D721Med (cell line): Measurements from ENCODE around the gene ANKS4B.
"Not testable (repeated sequence)": the region's sequence is repeated elsewhere in the genome, so short reads cannot be mapped to it uniquely, and the experiment has no call there.

Source experiments
- DNase-seq: peaks from one replicate; pipeline ENCODE4 v3.0.0; 2011; ENCODE audit warnings: low spot score; ENCODE audit not compliant: insufficient read length
- FAIRE-seq: peaks from 2 replicates; lab custom pipeline; 2011; peaks lifted over from hg19 to GRCh38; lab: Jason Lieb, UNC
- TF ChIP-seq, protein P1 (sequence below): IDR thresholded peaks from 2 replicates; pipeline ENCODE4 v1.5.1; 2012; ENCODE audit warnings: mild to moderate bottlenecking, control low read depth; ENCODE audit not compliant: insufficient read depth; ENCODE audit errors: missing control alignments

ANKS4B gene

DNA sequence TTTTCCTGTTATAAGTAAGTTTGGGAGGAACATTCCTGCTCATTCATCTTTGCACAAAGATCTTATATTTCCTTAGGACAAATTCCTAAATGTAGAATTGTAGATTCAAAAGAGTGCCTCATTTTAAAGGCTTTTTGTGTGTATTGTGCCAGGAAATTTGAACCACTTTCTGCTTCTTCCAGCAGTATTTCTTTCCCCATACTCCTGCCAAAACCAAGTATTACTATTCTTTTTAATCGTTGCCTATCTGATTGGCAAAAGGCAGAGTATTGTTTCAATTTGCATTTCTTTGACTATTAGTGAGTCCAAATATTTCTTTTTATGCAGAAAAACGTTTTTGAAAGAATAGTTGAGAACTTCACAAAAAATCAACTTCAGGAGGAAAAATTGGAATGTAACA is 9.3 kb downstream of the ANKS4B start:
- TF ChIP-seq, protein P1, sequence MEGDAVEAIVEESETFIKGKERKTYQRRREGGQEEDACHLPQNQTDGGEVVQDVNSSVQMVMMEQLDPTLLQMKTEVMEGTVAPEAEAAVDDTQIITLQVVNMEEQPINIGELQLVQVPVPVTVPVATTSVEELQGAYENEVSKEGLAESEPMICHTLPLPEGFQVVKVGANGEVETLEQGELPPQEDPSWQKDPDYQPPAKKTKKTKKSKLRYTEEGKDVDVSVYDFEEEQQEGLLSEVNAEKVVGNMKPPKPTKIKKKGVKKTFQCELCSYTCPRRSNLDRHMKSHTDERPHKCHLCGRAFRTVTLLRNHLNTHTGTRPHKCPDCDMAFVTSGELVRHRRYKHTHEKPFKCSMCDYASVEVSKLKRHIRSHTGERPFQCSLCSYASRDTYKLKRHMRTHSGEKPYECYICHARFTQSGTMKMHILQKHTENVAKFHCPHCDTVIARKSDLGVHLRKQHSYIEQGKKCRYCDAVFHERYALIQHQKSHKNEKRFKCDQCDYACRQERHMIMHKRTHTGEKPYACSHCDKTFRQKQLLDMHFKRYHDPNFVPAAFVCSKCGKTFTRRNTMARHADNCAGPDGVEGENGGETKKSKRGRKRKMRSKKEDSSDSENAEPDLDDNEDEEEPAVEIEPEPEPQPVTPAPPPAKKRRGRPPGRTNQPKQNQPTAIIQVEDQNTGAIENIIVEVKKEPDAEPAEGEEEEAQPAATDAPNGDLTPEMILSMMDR, result no peak
- no peak for DNase-seq
- no peak for FAIRE-seq

DNA sequence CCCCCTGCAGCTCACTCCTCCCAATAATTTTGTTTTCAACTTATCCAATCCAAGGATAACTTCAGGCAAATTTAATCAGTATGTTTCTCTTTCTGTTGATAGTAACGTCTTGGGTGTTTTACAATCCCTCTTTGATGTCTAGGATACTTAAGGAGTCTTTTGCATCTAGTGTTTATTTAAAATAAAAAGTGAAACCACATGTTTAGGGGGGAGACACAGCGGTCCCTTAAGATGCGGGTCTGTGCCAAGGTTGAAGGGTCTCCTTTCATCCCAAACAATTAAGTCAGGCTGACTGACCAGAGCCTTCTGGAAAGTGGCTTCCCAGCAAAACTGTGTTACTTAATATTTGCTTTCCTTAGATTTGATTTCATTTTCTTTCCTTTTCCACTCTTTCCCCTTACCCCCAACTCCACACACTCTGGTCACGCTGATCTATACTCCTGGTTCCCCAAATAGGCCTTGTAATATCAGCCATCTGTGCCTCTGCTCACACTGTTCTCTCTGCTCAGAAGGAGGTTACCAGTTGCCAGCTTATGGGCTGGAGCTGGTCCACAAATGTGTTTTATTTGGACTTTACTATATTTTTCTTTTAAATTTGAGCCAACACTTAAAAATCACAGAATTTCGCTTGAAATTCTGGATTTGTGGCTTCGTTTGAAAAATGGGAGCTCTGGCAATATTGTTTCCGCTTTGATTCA is 11.2 kb downstream of the ANKS4B start:
- TF ChIP-seq, protein P1, result no peak
- FAIRE-seq (no peak), DNase-seq (no peak)

DNA sequence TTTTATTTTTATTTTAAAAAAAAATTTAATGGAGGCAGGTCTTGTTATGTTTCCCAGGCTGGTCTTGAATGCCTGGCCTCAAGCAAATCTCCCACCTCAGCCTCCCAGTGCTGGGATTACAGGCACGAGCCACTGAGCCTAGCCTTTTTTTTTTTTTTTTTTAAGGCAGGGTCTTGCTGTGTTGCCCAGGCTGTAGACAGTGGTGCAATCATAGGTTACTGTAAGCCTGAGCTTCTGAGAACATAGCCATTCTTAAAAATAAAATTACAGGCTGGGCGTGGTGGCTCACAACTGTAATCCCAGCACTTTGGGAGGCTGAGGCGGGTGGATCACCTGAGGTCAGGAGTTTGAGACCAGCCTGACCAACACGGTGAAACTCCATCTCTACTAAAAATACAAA is 14.7 kb downstream of the ANKS4B start:
- FAIRE-seq, DNase-seq: not testable (repeated sequence)

DNA sequence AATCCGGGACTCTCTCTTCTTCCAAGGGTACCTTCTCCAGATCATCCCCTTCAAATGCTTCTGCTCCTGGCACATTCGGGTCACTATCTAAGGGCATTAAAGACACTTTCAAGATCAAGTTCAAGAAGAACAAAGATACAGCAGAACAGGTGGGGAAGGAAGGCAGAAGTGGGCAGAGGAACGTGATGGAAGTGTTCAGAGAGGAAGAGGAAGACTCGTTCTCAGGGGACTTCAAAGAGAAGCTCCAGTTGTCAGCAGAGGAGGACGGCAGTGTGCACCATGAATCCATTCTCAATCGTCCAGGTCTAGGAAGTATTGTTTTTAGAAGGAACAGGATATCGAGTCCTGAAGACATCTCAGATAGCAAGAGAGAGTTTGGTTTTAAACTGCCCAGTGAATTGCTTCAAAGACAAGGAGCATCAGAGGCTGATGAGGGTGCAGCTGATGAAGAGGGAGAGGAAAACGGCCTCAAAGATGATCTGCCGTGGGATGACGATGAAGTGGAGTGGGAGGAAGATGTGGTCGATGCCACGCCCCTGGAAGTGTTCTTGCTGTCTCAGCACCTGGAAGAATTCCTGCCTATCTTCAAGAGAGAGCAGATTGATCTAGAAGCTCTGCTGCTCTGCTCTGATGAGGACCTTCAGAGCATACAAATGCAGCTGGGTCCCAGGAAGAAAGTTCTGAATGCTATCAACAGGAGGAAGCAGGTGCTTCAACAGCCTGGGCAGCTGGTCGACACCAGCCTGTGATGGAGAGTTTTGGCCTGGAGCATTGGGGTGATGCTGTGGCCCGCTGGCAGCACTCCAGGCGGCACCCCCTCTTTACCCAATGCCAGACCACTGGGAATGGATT is 16.8 kb downstream of the ANKS4B start:
- TF ChIP-seq, protein P1, result no peak
- no peak for DNase-seq
- no peak for FAIRE-seq

DNA sequence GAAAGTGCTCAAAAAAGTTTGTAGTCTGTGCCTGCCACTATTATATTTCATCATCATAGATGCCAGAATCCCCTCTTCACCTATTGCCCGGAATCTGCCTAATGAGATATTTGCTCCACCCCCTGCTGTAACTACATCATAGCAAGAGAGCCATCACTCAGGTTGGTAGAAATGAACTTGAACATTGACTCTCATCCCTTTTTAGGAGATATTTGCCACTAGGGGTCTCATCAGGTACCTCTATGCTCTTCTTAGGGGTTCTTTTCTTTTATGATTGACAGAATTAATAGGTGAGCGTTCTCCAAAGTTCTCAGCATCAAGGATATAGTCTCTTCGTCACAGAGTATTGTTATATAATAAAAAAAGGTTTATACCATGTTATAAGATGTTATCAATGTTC is 20.0 kb downstream of the ANKS4B start:
- no peak for FAIRE-seq
- TF ChIP-seq, protein P1, result no peak
- DNase-seq, result no peak

DNA sequence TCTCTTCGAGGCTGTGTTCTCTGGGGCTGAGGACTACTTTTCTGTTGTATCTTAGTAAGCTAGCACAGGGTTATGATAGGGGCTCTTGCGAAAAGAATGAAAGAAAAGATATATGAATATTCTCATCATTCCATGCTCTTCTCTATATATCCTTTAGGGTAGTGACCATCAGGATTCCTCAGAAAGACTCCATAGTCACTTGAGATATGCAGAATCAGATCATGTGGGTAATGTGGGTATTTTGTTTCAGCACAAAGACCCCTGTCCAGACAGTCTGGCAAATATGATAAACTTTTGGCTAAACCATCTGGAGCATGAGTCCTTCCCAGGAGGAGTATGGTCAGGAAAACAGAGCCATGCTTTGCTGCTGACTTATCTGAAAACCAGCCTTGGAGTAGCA is 23.1 kb downstream of the ANKS4B start:
- TF ChIP-seq, protein P1, result no peak
- DNase-seq, result no peak
- no peak for FAIRE-seq

DNA sequence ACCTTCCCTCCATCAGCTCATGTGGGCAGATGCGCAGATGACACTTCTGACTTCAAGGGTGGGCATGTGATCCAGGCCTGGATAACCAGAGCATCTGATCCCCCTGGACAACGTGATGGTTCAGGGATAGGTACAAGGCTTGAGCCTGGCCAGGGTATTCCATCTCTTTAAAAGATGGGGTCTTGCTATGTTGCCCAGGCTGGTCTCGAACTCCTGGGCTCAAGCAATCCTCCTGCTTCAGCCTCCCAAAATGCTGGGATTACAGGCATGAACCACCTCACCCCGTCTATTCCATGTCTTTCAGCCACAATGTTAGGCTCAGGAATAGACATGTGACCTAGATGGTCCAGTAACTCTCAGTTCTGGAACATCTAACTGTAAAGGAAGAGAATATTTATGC is 23.8 kb downstream of the ANKS4B start:
- TF ChIP-seq, protein P1, result no peak
- no peak for FAIRE-seq
- DNase-seq, result no peak
